ENCODE measurements around the gene CTIF.

CTIF gene

GRCh38 chr18:48541747-48542400, 3.0 kb downstream of the CTIF start:
- Histone ChIP-seq H3K36me3 (ENCODE audit: control insufficient read depth in 1 of 2, insufficient read depth in 2 of 2, low read length in 2 of 2) (no peaks in the 10 kb centered on the region), H3K9me3 (ENCODE audit: control insufficient read depth in 1 of 2, low read length in 2 of 2) (no peaks in the 10 kb centered on the region), H3K27me3 (ENCODE audit: control insufficient read depth in 1 of 2, insufficient read depth in 2 of 2, low read length in 2 of 2) (no peaks in the 10 kb centered on the region), H3K4me1 (ENCODE audit: control insufficient read depth in 1 of 2, insufficient read depth in 2 of 2, low read length in 2 of 2) (peaks cover 20% of the 10 kb centered on the region in 2 donors), H3K9ac (ENCODE audit: low read depth in 1 of 2, low read length in 2 of 2) (peak overlapping the region; percentile 41 to 74), H3K27ac (ENCODE audit: low read depth, low read length) (no peak overlapping the region), H3K4me3 (ENCODE audit: low read depth in 1 of 2, low read length in 2 of 2) (peak overlapping the region; percentile 86 to 90)

GRCh38 chr18:48542513-48543181, 3.8 kb downstream of the CTIF start:
- H3K27ac ChIP-seq (ENCODE audit: low read depth, low read length), result no peak overlapping the region
- H3K4me1 ChIP-seq (ENCODE audit: control insufficient read depth in 1 of 2, insufficient read depth in 2 of 2, low read length in 2 of 2), result peaks cover 20% of the 10 kb centered on the region in 2 donors

GRCh38 chr18:48543228-48543627, 4.4 kb downstream of the CTIF start:
- Histone ChIP-seq H3K9me3 (ENCODE audit: control insufficient read depth in 1 of 2, low read length in 2 of 2) (no peaks in the 10 kb centered on the region), H3K27ac (ENCODE audit: low read depth, low read length) (no peak overlapping the region), H3K4me3 (ENCODE audit: low read depth in 1 of 2, low read length in 2 of 2) (no peak overlapping the region), H3K9ac (ENCODE audit: low read depth in 1 of 2, low read length in 2 of 2) (no peak overlapping the region), H3K4me1 (ENCODE audit: control insufficient read depth in 1 of 2, insufficient read depth in 2 of 2, low read length in 2 of 2) (peaks cover 18 to 19% of the 10 kb centered on the region in 2 donors), H3K36me3 (ENCODE audit: control insufficient read depth in 1 of 2, insufficient read depth in 2 of 2, low read length in 2 of 2) (no peaks in the 10 kb centered on the region), H3K27me3 (ENCODE audit: control insufficient read depth in 1 of 2, insufficient read depth in 2 of 2, low read length in 2 of 2) (no peaks in the 10 kb centered on the region)

More at GRCh38 chr18:48542513-48543181, 3.8 kb downstream of the CTIF start:
- Histone ChIP-seq H3K4me3 (ENCODE audit: low read depth in 1 of 2, low read length in 2 of 2) (no peak overlapping the region), H3K9me3 (ENCODE audit: control insufficient read depth in 1 of 2, low read length in 2 of 2) (no peaks in the 10 kb centered on the region), H3K9ac (ENCODE audit: low read depth in 1 of 2, low read length in 2 of 2) (no peak overlapping the region), H3K27me3 (ENCODE audit: control insufficient read depth in 1 of 2, insufficient read depth in 2 of 2, low read length in 2 of 2) (no peaks in the 10 kb centered on the region), H3K36me3 (ENCODE audit: control insufficient read depth in 1 of 2, insufficient read depth in 2 of 2, low read length in 2 of 2) (no peaks in the 10 kb centered on the region)

- no peak overlapping the region for H3K27ac ChIP-seq (ENCODE audit: low read depth, low read length)
Measured at GRCh38 chr18:48544116-48544515, 5.3 kb downstream of the CTIF start.

GRCh38 chr18:48544661-48545415, 6.0 kb downstream of the CTIF start:
- Histone ChIP-seq H3K9ac (ENCODE audit: low read depth in 1 of 2, low read length in 2 of 2) (no peak overlapping the region), H3K36me3 (ENCODE audit: control insufficient read depth in 1 of 2, insufficient read depth in 2 of 2, low read length in 2 of 2) (no peaks in the 10 kb centered on the region), H3K4me3 (ENCODE audit: low read depth in 1 of 2, low read length in 2 of 2) (no peak overlapping the region), H3K4me1 (ENCODE audit: control insufficient read depth in 1 of 2, insufficient read depth in 2 of 2, low read length in 2 of 2) (peaks cover 14% of the 10 kb centered on the region in 2 donors), H3K27me3 (ENCODE audit: control insufficient read depth in 1 of 2, insufficient read depth in 2 of 2, low read length in 2 of 2) (no peaks in the 10 kb centered on the region), H3K9me3 (ENCODE audit: control insufficient read depth in 1 of 2, low read length in 2 of 2) (no peaks in the 10 kb centered on the region), H3K27ac (ENCODE audit: low read depth, low read length) (no peak overlapping the region)

More at GRCh38 chr18:48544116-48544515, 5.3 kb downstream of the CTIF start:
- Histone ChIP-seq H3K9me3 (ENCODE audit: control insufficient read depth in 1 of 2, low read length in 2 of 2) (no peaks in the 10 kb centered on the region), H3K36me3 (ENCODE audit: control insufficient read depth in 1 of 2, insufficient read depth in 2 of 2, low read length in 2 of 2) (no peaks in the 10 kb centered on the region), H3K27me3 (ENCODE audit: control insufficient read depth in 1 of 2, insufficient read depth in 2 of 2, low read length in 2 of 2) (no peaks in the 10 kb centered on the region), H3K4me3 (ENCODE audit: low read depth in 1 of 2, low read length in 2 of 2) (no peak overlapping the region), H3K9ac (ENCODE audit: low read depth in 1 of 2, low read length in 2 of 2) (no peak overlapping the region), H3K4me1 (ENCODE audit: control insufficient read depth in 1 of 2, insufficient read depth in 2 of 2, low read length in 2 of 2) (peaks cover 14 to 18% of the 10 kb centered on the region in 2 donors)

- H3K9me3 ChIP-seq (ENCODE audit: control insufficient read depth in 1 of 2, low read length in 2 of 2), result no peaks in the 10 kb centered on the region
- no peak overlapping the region for H3K4me3 ChIP-seq (ENCODE audit: low read depth in 1 of 2, low read length in 2 of 2)
- H3K4me1 ChIP-seq (ENCODE audit: control insufficient read depth in 1 of 2, insufficient read depth in 2 of 2, low read length in 2 of 2), result peaks cover 13 to 14% of the 10 kb centered on the region in 2 donors
- H3K27ac ChIP-seq (ENCODE audit: low read depth, low read length), result no peak overlapping the region
- no peaks in the 10 kb centered on the region for H3K27me3 ChIP-seq (ENCODE audit: control insufficient read depth in 1 of 2, insufficient read depth in 2 of 2, low read length in 2 of 2)
- no peak overlapping the region for H3K9ac ChIP-seq (ENCODE audit: low read depth in 1 of 2, low read length in 2 of 2)
- no peaks in the 10 kb centered on the region for H3K36me3 ChIP-seq (ENCODE audit: control insufficient read depth in 1 of 2, insufficient read depth in 2 of 2, low read length in 2 of 2)
Measured at GRCh38 chr18:48545757-48546321, 7.0 kb downstream of the CTIF start.

- Histone ChIP-seq H3K36me3 (ENCODE audit: control insufficient read depth in 1 of 2, insufficient read depth in 2 of 2, low read length in 2 of 2) (peaks cover 0 to 2% of the 10 kb centered on the region in 2 donors), H3K9me3 (ENCODE audit: control insufficient read depth in 1 of 2, low read length in 2 of 2) (no peaks in the 10 kb centered on the region), H3K9ac (ENCODE audit: low read depth in 1 of 2, low read length in 2 of 2) (no peak overlapping the region), H3K27ac (ENCODE audit: low read depth, low read length) (no peak overlapping the region), H3K27me3 (ENCODE audit: control insufficient read depth in 1 of 2, insufficient read depth in 2 of 2, low read length in 2 of 2) (no peaks in the 10 kb centered on the region), H3K4me1 (ENCODE audit: control insufficient read depth in 1 of 2, insufficient read depth in 2 of 2, low read length in 2 of 2) (peaks cover 11 to 13% of the 10 kb centered on the region in 2 donors), H3K4me3 (ENCODE audit: low read depth in 1 of 2, low read length in 2 of 2) (no peak overlapping the region)
Measured at GRCh38 chr18:48546396-48546795, 7.6 kb downstream of the CTIF start.

- no peak overlapping the region for H3K9ac ChIP-seq (ENCODE audit: low read depth in 1 of 2, low read length in 2 of 2)
- H3K27me3 ChIP-seq (ENCODE audit: control insufficient read depth in 1 of 2, insufficient read depth in 2 of 2, low read length in 2 of 2), result no peaks in the 10 kb centered on the region
- H3K27ac ChIP-seq (ENCODE audit: low read depth, low read length), result no peak overlapping the region
- no peak overlapping the region for H3K4me3 ChIP-seq (ENCODE audit: low read depth in 1 of 2, low read length in 2 of 2)
- no peaks in the 10 kb centered on the region for H3K9me3 ChIP-seq (ENCODE audit: control insufficient read depth in 1 of 2, low read length in 2 of 2)
- peaks cover 8 to 10% of the 10 kb centered on the region in 2 donors for H3K4me1 ChIP-seq (ENCODE audit: control insufficient read depth in 1 of 2, insufficient read depth in 2 of 2, low read length in 2 of 2)
- H3K36me3 ChIP-seq (ENCODE audit: control insufficient read depth in 1 of 2, insufficient read depth in 2 of 2, low read length in 2 of 2), result peaks cover 0 to 2% of the 10 kb centered on the region in 2 donors
Measured at GRCh38 chr18:48547531-48547981, 8.7 kb downstream of the CTIF start.

- H3K36me3 ChIP-seq (ENCODE audit: control insufficient read depth in 1 of 2, insufficient read depth in 2 of 2, low read length in 2 of 2), result peaks cover 0 to 2% of the 10 kb centered on the region in 2 donors
- peaks cover 8 to 10% of the 10 kb centered on the region in 2 donors for H3K4me1 ChIP-seq (ENCODE audit: control insufficient read depth in 1 of 2, insufficient read depth in 2 of 2, low read length in 2 of 2)
- H3K9ac ChIP-seq (ENCODE audit: low read depth in 1 of 2, low read length in 2 of 2), result no peak overlapping the region
- no peaks in the 10 kb centered on the region for H3K9me3 ChIP-seq (ENCODE audit: control insufficient read depth in 1 of 2, low read length in 2 of 2)
- H3K4me3 ChIP-seq (ENCODE audit: low read depth in 1 of 2, low read length in 2 of 2), result no peak overlapping the region
- no peaks in the 10 kb centered on the region for H3K27me3 ChIP-seq (ENCODE audit: control insufficient read depth in 1 of 2, insufficient read depth in 2 of 2, low read length in 2 of 2)
- H3K27ac ChIP-seq (ENCODE audit: low read depth, low read length), result no peak overlapping the region
Measured at GRCh38 chr18:48548011-48548771, 9.4 kb downstream of the CTIF start.
